GM21717 (cell line): ENCODE measurements around the gene BAZ2B.

Source experiments
- ATAC-seq: cut with Tn5 transposase; IDR thresholded peaks from one replicate; pipeline ENCODE4 v1.9.1; 2021; ENCODE audit warnings: mild to moderate bottlenecking, moderate library complexity; ENCODE audit not compliant: unreplicated experiment

BAZ2B gene

DNA sequence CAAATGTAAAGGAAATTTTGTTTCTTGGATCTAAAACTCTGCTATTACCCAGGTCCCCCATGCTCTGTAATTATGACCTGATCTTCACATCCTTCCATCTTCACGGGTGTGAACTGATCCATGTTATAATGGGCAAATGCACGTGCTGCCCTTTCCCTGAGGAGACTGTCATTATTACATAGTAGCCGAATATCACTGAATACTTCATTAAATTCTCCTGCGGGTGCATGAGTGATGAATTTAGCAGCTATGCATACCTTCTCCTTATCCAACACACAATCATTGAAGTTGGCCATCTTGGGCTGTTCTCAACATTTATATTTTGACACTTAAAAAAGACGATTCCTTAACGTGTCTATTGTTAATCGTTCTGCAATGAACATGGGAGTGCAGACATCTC is 153.4 kb downstream of the BAZ2B start:
- no peak for ATAC-seq

DNA sequence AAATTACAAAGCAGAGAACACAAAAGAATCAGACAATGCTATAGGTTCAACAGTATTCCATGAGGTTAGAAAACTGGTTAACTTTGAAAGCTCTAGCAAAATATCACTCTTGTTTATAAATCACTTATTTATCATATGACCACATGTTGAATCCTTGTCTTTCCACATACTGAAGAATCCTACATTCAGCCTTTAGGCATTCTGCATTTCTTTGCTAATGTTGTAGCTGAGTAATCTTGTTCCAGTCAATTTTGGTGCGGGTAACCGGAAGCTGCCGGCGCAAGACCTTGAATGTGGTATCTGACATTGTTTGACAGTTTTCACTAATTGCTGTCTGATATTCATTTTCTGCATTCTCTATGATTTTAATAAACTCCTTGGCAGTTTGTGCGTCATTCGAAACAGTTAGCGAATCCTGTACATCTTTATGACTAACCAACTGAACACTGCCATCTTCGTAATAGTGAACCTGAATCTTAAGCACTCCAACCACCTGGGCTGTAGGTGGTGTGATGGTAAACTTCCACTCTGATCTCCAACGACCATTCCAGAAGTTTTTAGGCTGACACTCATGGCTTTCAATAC is 154.1 kb downstream of the BAZ2B start:
- ATAC-seq: no peak

DNA sequence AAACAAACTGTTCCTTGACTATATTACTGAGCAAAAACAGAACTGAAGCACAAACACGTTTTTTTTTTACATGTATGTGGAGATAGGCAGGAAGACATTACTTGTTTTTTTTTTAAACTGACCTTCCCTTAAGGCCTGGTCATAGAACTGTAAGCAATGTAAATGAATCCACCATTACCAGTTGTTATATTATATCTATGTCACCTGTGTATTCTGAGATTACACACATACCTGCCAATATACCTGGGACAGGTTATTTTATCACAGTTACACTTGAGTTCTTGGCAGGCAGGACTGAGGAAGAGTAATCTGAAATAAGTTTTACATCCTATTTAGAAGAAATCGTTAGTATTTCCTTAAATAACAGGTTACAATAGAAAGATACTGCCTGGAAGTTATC is 155.3 kb downstream of the BAZ2B start:
- no peak for ATAC-seq

DNA sequence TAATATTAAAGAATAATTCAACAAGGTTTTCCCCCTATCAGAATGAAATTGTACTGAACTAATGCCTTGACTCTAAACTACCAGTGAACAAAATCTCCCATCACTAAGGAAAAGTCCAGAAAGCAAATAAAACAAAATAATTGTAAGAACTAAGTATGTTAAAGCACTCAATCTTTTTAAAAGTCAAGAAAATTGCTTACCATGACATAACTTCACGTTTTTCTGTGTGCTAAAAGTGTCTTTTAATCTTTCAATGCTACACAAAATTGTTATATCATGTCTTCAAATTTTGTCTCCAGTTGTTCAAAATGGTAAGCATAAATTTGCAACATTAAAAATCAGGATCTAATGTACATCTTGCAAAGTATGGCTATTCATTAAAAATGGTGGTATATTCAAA is 156.1 kb downstream of the BAZ2B start:
- no peak for ATAC-seq

DNA sequence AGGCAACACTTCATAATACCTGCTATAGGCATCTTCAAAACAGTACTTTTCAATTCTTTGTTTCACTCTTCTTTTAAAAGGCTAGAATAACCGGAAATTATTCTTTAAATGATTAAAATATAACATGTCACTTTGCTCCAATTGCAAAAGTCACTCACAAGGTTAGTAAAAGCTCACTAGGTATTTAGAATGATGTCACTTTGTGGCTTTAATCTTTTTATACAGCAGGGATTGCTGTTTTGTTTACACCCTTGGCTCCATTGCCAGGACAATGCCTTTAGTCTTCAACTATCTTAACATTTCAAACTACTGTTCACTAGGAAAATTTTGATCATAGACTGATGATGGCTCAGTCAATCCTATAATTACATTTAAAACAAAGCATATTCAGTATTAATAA is 157.1 kb downstream of the BAZ2B start:
- ATAC-seq: no peak

DNA sequence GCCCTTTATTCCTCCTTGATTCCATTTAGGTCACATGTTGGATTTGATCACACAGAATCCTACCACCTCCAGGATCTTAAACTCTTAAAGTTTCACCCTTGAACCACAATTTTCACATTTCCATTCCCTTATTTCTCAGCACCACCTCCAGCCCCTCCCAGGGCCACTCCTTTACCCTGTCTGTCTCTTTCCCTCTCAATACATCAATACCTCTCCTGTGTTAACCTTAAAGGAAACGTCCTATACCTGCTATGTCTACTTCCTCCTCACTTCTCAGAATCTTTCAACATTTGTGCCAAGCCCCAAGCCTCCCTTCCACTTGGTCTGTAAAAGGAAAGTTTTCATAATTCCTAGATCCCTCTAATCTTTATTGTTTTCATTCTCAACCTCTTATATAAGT is 158.8 kb downstream of the BAZ2B start:
- ATAC-seq: no peak

DNA sequence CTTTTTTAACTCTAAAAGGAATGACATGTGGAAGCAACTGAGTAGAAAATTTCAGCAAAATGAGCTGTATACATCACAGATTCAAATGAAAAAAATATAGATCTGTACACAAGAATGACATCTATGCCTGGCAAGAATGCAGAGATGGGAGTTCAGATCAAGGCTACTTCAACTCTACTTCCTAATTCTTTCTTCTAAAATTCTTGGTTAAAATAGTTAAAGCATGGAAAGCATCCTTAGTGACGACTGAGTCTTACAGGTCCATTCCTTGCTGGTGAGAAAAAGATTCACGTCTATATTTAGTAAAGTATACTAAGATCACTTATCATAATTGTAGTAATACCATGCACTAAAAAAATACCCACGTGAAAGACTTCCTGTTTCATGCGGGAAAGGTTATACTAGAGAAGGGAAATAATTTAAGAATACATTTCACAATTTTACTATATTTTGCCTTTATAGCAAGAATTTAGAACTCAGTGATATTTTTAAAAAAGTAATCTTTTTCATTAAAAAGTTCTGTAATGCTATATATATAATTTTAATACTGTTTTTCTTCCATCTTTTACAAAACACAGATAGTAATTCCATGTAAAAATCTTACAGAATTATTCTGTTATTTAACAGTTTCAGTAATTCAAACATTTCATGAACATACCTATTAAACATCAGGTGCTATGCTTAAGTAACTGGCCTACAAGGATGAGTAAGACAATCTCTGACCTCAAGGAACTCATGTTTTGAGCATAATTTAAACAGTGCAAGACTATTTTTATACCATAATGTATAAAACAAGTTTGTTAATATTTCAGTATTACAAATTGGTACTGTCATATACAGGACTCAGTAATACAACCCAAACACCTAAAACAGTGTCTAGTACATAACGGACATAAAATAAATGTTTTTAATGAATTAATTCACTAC is 159.6 kb downstream of the BAZ2B start:
- ATAC-seq: peak; percentile 58

DNA sequence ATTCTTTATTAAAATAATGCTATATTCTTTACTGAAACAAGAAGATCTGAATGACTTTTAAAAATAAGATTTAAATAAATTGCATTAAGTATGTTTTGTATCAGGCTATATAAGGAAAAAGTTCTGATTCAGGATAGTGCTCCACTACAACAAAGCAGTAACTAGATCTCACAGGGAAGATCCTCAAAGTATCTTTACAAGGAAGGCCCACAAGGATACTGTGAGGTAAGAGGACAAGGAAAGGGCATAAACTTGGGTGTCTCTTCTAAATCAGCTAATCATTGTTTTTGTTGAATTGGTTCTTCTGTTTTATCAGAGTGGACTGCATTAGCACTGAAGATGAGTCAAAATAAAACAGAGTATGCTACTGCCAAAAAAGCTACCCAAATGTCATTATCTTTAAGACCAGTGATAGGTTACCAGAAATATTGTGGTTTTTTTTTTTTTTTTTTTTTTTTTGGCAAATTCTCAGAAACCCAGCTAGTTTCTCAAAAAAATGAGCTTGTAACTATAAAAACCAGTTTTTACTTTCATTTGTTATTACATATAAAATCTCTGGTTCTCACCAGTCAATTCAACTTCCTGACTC is 160.9 kb downstream of the BAZ2B start:
- ATAC-seq: no peak

DNA sequence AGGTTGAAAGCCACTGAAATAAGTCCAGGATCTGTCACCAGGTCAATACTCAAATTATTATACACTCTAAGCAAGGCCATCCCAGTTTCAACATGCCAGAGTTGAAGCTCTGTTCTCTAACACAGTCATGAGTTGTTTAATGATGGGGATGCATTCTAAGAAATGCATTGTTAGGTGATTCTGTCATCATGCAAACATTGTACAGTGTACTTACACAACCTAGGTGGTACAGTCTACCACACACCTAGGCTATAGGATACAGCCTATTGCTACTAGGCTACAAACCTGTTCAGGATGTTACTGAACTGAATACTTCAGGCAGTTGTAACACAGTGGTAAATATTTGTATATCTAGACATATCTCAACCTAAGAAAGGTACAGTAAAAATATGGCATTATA is 162.2 kb downstream of the BAZ2B start:
- no peak for ATAC-seq

DNA sequence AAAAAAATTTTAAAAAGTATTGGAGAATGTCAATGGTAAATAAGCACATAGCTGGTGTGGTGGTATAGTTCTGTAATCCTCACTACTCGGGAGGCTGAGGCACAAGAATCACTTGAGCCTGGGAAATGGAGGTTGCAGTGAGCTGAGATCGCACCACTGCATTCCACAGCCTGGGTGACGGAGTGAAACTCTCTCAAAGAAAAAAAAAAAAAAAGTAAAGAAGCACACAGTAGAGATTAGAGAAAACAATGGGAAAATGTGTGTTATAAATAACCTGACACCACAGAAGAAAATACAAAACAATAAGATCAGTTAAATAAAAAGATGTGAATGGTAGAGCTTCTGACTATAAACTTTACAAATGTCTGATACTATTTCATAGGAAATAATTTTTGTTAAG is 166.2 kb downstream of the BAZ2B start:
- ATAC-seq: no peak

DNA sequence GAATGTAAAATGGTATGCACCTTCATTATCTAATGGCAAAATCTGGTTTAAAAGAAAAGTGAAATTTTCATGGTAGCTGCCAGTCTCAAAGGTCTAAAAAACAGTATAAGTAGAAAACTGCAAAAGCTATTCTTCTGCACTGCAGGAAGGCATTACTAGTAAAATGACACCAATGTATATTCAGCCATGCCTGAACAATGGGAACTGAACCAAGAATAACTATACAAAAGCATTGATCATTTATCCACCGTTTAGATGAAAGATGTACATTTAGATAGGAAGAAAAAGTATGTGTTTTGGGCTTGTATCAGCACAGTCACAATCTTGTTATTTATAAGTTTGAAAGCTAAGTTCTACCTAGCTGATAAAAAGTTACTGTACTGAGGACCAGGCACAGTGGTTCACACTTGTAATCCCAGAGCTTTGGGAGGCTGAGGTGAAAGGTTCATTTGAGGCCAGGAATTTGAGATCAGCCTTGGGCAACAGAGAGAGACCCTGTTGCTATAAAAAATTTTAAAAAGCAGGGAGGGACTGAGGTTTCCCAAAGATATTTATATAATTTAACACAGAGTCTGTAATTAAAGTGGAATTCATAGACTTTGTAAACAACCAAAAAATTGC is 166.7 kb downstream of the BAZ2B start:
- ATAC-seq: no peak

DNA sequence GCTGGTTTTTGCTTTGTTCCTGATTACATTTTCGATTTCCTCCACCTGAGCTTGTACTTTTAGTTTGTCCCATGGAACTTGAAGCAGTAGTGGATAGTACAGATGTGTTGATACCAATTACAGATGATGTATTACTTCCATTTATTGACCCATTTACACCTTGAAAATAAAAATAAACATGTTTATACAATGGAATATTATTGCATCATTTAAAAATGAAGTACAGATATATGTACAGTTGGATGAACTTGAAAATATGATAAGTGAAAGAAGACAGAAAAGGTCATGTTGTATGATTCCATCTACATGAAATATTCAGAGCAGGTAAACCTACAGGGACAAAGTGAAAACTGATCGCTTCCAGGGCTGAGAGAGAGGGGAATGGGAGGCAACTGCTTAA is 169.5 kb downstream of the BAZ2B start:
- no peak for ATAC-seq

DNA sequence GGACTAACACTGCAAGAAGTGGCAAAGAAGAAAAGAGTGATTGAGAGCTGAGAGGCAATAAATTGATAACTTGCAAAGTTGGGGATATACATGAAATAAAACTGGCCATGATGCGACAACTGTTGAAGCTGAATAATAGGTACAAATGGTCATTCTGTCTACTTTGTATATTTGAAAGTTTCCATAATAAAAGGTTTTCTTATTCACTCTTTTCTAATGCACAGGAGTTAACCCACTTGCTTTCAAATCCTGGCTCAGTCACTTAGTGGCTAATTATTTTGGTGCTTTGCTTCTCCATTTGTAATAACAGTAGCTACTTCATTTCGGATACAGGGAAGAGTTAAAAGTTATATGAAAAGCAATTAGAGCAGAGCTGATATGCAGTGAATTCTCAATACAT is 170.1 kb downstream of the BAZ2B start:
- ATAC-seq: no peak

DNA sequence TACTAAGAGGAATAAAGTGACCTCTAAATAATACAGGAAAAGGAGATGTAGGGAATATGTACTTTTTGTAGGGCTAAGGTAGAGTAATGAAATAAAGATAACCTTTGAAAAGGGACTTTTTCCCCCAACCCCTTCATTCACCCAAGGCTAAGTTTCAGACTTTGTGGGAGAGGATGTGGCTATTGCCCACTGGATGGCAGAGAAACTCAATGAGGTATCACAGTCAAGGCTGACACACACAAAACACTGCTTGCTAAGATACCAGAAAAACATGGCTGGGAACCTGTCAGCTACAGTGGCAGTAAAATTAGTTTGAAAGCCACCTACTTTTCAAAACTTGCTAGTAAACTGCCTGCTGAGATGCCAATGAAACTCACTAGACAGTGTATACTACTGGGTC is 171.0 kb downstream of the BAZ2B start:
- ATAC-seq: no peak

DNA sequence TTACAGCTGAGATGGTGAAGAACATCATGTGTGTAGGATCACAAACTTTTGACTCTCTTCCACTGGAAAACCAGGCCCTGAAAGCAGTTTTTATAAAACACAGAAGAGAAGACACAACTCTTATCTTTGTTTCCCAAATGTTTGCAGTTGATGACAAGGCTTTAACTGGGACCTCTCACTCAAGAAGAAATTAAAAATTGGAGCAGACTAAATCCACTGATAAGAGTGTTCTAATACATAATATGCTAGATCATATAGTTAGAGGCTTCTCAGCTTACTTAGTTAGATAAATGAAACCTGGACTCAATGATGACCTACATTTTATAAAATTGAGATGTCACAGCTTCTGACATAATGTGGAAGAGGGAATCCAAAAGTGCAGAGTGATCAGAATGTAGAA is 171.6 kb downstream of the BAZ2B start:
- ATAC-seq: no peak

DNA sequence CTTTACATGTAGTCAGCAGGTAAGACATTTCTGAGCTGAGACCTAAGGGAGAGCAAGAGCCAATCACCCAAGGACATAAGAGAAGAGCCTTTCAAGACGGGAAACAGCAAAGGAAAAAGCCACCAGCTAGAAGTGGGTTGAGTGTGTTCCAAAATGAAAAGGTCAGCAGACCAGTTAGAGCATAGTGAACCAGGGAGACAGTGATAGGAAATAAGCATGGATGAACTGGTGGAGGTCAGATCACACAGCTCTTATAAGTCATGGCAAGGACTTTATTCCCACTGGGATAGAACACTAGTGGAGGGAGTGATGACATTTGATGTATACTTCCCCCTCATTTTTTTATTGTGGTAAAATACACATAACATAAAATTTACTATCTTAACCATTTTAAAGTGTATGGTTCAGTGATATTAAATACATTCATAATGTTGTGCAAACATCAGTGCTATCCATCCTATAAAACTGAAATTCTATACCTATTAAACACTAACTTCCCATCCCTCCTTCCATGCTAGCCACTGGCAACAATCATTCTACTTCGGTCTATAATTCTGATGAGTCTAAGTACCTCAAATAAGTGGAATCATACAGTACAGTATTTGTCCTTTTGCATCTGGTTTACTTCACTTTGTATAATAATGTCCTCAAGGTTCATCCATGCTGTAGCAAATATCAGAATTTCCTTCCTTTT is 174.0 kb downstream of the BAZ2B start:
- ATAC-seq: no peak

DNA sequence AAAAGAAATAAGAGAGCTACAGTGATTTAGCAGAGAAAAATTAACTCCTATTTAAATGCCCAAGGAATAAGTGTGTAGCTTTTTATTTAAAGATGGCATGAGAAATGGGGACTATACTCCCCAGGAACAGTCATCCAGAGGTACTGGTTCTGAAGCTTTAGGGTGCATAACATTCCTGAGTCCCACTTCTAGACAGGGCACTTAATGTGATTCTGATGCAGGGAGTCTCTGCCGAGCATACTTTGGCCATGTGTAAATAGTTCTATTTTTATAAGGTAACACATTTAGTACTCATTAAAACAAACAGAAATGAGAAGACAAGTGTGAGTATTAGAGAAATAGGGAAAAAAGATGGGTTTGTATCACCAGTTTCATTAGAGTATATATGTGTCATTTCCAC is 175.2 kb downstream of the BAZ2B start:
- ATAC-seq: no peak

DNA sequence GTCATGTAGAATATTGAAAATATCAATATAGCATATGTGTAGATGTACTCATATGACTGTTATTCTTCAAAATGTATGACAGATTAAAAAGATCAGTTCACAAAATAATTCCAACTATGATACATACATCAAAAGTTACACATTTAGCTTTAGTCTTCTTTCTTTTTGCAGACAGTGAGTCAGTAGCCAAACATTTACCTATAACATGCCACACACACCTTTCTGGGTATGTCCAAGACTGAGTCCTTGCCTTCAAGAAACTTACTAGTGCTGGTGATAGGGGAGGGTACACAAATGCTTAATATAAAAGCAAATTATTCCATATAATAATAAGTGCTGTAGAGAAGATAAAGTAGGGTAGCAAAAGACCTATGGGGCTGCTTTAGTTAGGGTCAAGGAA is 176.9 kb downstream of the BAZ2B start:
- ATAC-seq: no peak

DNA sequence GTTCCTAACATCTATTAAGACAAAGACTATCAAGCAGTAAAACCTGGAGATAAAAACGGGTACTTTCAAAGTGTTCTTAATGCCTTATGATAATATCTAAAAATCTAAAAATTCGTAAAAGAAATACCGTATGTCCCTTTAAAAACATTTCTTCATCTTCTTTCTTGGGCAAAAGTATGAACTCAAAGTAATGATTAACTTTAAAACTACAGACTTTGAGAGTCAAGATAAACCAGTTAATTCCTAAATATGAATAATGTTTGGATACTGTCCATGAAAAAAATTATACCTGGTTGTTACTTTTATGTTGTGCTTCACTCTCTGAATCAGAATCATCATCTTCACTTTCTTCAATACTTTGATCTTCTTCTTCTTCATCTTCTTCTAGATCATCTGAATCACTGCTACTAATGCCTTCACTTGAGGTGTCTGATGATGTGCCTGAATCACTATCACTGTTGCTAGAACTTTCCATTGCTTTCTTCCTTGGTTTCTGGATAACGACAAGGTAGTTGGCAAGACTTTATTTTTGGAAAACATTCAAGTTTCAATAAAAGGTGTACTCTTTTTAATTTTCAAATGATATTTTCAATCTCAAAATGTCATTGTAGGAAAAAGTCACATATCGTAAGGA is 177.5 kb downstream of the BAZ2B start:
- no peak for ATAC-seq

DNA sequence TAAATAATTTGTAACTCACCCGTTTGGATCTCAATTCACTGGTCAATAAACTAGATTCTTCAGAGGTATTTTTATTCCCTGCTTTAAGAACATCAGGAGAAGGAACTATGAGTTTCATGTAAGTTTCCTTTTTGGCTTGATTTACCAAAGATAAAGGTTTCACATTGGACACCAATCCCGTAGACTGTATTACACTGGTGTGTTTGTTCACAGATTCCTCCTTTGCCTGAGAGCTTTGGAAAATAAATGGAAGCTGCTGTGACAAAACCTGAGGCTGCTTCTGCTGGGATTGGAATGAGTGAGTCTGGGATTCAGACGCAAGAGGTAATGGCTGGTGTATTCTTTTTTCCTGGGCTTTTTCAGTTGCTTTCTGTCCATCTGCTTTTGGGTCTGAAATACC is 178.1 kb downstream of the BAZ2B start:
- no peak for ATAC-seq

DNA sequence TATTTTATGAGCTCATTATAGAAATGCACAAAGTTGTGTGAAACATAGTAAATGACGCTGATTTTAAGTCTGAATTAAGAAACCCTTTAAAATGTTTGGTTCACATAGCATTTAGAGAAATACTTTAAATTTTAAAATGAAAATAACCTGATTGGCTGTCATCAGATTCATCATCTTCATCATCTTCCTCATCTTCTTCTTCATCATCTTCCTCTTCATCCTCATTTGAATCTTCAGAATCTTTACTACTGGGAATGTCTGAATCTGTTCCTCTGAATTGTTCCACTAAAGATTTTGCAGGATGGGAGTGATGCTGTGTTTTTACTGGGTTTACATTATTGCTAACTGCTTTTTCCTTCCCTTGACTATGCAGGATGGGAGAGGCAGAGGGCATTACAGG is 183.7 kb downstream of the BAZ2B start:
- ATAC-seq: no peak
